HG03066 (cell line): Measurements from ENCODE around the gene GRM7.

ENCODE experiments used
- ATAC-seq: cut with Tn5 transposase; IDR thresholded peaks from one replicate; pipeline ENCODE4 v1.9.1; 2021; ENCODE audit warnings: low read depth; ENCODE audit not compliant: unreplicated experiment

The GRM7 gene

GRCh38 chr3:7625021-7625420 is 764.1 kb downstream of the GRM7 start:
- ATAC-seq = no peak

- ATAC-seq = no peak
Measured at GRCh38 chr3:7630351-7630911, 769.5 kb downstream of the GRM7 start.

- no peak for ATAC-seq
Measured at GRCh38 chr3:7630925-7631324, 770.0 kb downstream of the GRM7 start.

- no peak for ATAC-seq
Measured at GRCh38 chr3:7632305-7632704, 771.4 kb downstream of the GRM7 start.

GRCh38 chr3:7637694-7638093 is 776.8 kb downstream of the GRM7 start:
- no peak for ATAC-seq

- no peak for ATAC-seq
Measured at GRCh38 chr3:7638103-7638502, 777.2 kb downstream of the GRM7 start.

- ATAC-seq = no peak
Measured at GRCh38 chr3:7640787-7641186, 779.9 kb downstream of the GRM7 start.

GRCh38 chr3:7646851-7647250 is 785.9 kb downstream of the GRM7 start:
- no peak for ATAC-seq

GRCh38 chr3:7650466-7650865 is 789.6 kb downstream of the GRM7 start:
- no peak for ATAC-seq

- no peak for ATAC-seq
Measured at GRCh38 chr3:7651274-7651673, 790.4 kb downstream of the GRM7 start.

- no peak for ATAC-seq
Measured at GRCh38 chr3:7657214-7658112, 796.5 kb downstream of the GRM7 start.

- ATAC-seq = no peak
Measured at GRCh38 chr3:7658294-7658693, 797.4 kb downstream of the GRM7 start.

GRCh38 chr3:7659079-7659478 is 798.2 kb downstream of the GRM7 start:
- ATAC-seq = no peak

- no peak for ATAC-seq
Measured at GRCh38 chr3:7663771-7664170, 802.9 kb downstream of the GRM7 start.

GRCh38 chr3:7667774-7668173 is 806.9 kb downstream of the GRM7 start:
- no peak for ATAC-seq

GRCh38 chr3:7669641-7670040 is 808.7 kb downstream of the GRM7 start:
- ATAC-seq = no peak

GRCh38 chr3:7678521-7678920 is 817.6 kb downstream of the GRM7 start:
- no peak for ATAC-seq

- no peak for ATAC-seq
Measured at GRCh38 chr3:7682822-7683229, 821.9 kb downstream of the GRM7 start.

GRCh38 chr3:7683426-7683825 is 822.5 kb downstream of the GRM7 start:
- no peak for ATAC-seq

GRCh38 chr3:7684182-7684715 is 823.3 kb downstream of the GRM7 start:
- ATAC-seq = no peak

GRCh38 chr3:7687428-7688147 is 826.7 kb downstream of the GRM7 start:
- ATAC-seq = no peak
